ENCODE results near the gene GALNTL6.

The GALNTL6 gene

DNA sequence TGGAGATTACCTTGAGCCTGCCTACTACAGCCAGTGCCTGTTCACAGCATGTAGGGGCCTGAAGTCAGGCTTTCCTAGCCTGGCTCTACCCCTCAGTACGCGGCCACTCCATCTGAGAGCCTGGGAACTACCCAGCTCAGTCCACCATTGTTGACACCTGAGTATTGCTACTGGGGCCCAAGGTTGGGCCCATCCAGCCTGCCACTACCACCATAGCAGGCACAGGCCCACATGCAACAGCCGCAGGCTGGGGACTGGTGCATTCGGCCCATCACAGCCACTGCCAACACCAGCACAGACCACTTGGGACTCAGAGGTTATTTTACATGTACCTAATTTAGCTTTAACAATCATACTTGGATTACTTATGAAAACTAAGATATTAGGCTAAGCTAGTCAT, 314.0 kb downstream of the GALNTL6 start:
- no peak for DNase-seq

DNA sequence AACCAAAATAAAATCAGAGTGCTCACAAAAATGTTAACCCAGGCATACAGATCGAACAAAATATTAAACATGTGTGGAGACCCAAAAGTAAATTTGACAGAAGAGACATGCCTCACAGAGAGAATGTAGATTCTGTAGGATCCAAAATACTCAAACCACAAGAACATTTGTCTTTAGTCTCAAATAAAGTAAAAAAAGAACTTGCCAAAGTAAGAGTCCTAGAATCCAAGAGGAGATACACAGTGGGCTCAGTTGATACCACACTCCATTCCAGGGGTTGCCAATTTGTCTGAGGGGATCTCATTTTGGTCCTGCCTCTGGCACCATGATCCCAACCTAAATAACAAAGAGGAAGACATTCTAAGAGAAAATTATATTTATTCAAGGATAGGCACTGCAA, 316.4 kb downstream of the GALNTL6 start:
- no peak for DNase-seq

DNA sequence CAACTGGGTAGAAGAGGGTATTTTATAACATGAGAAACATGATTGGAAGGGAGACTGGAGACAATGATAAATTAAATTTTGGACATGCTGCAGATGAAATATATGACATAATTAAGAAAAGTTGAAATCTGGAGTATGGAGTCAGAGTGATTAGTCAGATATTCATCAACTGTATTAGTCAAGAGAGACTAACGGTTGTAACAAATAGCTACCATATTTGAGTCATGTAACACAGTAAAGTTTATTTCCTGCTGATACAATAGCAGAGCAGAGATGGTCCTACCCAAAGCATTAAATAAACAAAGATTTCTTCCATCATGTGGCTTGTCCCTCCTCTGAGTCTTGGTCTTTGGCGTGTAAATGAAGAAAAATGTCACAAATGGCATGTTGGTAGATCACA, 321.3 kb downstream of the GALNTL6 start:
- no peak for DNase-seq

DNA sequence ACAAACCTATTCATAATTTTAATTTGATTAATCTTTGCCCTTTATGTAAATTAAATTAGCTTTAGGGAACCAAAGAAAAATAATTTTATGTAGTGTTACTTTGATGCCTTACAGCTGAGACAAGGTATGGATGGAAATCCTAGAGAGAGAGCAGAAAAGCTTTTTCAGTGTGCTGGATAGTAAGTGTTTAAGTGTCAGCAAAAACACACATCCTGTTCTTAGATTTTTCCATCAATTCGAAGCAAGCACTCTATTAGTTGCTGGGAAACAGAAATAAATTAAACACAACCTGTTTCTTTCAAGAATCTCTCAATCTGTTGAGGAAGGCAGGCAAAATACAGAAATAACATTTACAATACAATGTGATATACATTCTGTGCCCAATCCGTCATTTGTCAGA, 327.8 kb downstream of the GALNTL6 start:
- DNase-seq = no peak

DNA sequence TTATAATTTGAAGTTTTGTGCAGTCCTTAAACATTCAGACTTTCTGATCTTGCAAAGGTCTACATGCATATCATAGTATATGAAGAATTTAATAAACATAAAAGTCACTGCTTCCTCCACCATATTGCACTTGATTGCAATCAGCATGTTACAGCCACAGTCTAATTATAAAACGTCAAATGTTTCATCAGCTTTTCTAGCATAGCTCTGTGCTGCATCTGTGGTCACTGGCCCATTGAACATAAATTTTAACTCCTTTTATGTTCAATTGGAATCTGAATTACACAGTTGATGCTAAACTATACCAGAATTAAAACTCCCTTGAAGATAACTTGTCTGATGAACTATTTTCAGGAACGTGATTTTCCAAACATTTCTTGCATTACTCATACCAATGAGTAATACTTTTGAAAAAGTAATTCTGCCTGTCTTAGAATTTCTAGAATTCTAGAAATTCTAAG, 329.1 kb downstream of the GALNTL6 start:
- DNase-seq = no peak

DNA sequence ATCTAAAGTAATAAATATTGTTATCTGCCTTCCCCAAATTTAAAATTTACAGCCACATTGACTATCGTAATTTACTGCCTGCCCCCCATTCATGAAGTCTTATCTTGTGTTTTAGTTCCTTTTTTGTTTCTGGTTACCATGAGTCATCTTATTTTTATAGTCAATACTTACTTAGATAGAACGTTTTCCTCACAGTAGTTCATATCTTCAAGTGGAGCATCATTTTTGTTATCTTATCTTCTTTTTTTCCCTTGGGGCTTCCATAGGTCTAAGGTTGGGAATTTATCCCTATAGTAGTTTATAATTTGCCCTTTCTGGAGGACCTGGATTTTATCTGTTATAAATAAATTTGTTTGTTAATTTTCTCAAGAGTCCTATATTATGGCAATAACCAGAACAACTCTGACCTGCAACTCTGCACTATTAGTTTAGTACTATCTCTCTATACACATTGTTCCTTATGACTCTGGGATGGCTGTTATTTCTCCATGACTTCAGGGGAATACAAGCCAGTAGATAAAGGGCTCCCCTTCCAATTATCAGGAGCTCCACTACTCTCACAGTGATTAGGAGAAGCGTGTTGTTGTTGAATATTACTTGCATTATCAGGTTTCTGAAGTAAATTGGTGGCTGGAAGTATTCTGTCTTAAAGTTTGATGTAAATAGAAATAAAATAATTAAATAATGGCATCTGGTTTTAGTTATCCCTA, 330.6 kb downstream of the GALNTL6 start:
- DNase-seq = no peak

DNA sequence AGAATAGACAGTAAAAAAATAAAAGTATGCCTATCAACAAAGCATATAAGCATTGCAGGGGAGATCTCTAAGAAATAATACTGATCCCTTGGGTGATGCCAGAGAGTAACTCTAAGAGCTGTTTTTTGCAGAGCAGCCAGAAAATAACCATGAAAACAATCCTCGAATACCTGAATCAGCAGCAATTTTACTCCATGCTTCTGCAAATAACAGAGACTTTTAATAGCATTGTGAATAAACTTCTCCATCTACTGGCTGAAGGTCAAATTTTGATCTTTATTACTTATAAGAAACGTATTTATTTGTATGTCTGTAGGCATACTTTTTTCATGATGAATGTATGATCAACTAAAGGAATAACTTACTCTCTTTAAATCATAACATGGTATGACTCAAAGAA, 334.5 kb downstream of the GALNTL6 start:
- no peak for DNase-seq

DNA sequence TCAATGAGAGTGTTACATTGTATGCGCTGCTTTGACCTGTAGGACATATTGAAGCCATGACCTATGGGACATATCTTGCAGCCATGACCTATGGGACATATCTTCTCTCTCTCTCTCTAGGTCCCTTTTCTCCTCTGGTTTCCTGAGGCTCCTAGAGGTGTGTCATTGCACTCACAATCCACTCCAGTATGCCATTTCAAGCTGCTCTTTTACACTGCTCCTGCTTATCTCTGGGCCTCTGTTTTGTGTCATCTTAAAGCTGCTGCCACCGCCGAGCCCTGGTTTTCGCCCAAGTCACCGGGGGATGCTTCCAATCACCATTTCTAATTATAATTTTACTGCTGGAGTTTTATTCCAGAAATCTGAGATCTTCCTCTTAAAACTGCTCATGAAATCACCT, 336.1 kb downstream of the GALNTL6 start:
- no peak for DNase-seq

DNA sequence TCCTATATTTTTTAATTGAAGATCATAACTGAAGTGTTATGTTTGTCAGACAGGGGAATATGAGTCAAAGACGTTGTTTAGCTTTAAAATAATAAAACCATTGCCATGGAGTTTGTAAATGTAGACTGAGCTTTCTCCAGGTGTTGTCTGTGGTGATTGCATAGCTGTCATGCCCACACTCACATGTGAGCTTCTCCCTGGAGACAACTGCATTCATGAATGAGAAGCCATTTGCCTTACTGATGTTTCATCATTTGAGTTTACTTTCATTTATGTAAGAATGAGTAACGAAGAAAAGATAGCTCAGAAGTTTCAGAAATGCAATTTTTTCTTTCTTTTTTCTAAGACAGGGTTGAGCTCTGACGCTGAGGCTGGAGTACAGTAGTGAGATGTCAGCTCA, 339.1 kb downstream of the GALNTL6 start:
- DNase-seq = no peak

DNA sequence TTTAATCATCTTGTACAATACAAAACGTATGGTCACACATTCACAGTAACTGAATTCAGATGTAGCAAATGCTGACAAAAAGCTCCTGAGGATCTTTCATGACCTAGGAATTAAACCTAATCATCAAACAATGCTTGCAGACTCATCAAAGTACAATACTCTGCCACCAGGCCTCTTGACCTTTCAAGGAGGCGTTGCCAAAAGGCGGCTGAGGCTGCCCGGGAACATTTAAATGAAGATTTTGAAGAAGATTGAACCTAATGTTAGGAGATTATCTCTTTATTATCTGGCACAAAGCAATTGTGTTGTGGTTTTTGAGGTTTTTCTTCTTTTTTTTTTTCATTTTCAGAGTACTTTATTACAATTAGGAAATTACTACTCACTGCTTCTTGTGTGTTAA, 340.5 kb downstream of the GALNTL6 start:
- no peak for DNase-seq

DNA sequence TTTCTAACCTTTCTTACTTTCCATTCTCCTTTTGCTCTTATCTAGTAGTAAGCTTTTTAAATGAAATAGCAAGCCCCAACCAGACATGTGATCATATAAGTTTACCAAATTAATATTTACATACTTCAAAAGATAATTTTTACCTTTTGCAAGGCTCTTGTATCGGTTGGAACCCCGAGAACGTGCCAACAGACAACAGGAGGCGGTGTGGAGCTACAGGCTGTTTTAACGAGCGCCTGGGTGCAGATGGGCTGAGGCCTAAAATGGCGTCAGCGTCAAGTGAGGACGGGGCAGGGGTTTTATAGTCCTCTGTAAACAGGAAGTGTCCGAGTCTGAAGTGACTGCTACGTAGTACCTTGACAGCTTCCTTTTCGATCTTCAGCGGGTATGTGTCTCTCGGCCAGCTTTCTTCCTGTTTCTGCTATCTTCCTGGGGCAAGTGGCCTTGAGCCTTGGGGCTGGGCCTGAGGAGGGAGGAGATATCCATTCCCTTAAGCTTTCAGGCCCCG, 342.7 kb downstream of the GALNTL6 start:
- no peak for DNase-seq

DNA sequence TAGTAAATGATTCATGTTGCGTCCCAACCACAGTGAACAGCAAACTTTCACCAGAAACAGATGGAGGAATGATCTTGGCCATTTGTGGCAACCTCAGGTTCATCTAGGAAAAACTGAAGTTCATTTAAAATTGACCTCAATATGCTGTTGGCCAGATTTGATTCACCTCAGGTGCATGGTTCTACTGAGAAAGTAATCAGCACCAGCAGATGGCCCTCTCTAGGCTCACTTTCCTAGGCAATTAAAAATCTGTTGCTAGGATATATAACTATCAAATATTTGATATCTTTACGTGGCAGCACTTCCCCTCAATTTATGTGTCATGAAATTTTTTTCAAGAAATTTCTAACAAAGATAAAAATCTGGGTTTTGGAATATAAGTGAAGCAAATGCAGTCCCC, 344.7 kb downstream of the GALNTL6 start:
- DNase-seq = no peak

DNA sequence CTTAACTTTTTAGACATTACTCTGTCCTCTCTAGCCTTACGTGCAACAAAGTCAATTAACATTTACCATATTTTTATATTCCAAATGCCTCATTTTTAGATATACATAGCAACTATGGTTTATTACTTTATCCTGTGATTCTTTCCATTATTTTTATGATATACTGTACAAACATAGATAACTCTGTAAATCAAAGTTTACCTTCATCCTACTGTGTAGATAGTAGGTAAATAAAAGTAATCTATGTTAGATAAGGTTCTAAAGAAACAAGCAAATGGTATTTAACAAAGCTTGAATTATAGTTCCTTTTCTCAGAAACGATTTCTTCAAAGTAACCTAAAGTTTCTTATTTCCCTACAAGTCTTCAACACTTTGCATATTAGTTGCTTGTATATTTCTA, 350.0 kb downstream of the GALNTL6 start:
- DNase-seq = no peak

DNA sequence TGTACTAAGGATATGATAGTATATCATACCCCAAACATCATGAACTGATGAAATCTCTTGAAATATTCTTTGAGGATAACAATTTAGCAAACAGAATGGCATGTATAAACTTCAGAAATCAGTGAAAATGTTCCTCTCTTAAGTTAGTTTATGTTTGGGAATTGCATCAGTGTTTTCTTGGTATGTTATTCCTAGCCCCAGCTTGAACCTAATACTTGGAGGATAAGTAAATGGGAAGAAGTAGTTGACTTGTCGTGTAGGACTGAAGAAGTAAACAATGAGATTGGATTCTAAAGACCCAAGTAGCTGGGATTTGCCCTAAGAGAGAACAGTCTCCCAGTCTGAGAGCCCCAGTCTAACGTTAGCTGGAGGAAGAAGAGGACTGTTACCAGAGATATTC, 355.7 kb downstream of the GALNTL6 start:
- no peak for DNase-seq

DNA sequence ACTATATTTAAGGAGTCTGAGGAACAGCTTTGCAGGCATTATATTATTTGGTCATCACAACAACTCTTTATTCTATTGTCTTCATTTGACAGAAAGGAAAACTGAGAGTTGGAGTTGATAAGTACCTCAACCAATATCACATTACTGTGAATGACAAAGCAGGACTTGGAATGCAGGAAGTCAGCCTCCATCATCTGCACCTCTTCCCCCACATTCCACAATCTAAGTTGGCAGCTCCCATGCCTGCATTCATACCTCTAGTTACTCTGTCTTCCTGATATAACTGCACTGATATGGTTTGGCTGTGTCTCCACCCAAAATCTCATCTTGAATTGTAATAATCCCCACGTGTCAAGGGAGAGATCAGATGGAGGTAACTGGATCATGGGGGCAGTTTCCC, 356.7 kb downstream of the GALNTL6 start:
- DNase-seq = no peak

DNA sequence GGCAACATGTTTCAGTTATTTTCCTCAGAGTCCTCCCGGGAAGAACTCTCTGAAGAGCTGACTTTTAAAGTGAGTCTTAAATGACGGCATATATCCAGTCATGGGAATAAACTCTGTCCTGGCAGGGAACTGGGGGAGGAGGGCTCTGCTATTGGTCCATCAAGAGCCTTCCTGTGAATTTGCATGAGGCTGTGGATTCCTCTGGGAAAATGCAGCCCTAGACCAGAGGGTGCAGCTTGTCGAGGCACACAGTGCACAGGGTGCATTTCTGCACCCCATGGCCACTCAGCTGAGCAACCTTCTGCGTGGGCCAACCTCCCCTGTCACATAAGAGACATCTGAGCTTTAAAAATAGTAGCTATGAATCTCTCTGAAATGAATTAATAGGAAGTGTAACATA, 360.0 kb downstream of the GALNTL6 start:
- no peak for DNase-seq

DNA sequence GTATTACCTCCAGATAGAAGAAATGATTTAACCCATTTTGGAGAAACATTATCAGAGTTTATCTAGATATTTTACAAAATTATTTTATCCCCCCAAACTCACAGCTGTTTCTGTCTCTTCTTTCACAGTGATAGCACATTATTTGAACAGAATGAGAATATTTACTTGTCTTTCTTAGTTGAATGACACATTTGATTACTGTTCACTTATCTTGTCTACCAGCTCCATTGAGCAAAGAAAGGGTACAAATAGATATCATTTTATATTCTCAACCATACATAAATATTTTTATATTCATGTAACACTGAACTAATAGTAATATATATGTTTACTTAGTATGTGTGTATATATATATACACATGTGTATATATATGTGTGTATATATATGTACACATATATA, 364.2 kb downstream of the GALNTL6 start:
- no peak for DNase-seq

DNA sequence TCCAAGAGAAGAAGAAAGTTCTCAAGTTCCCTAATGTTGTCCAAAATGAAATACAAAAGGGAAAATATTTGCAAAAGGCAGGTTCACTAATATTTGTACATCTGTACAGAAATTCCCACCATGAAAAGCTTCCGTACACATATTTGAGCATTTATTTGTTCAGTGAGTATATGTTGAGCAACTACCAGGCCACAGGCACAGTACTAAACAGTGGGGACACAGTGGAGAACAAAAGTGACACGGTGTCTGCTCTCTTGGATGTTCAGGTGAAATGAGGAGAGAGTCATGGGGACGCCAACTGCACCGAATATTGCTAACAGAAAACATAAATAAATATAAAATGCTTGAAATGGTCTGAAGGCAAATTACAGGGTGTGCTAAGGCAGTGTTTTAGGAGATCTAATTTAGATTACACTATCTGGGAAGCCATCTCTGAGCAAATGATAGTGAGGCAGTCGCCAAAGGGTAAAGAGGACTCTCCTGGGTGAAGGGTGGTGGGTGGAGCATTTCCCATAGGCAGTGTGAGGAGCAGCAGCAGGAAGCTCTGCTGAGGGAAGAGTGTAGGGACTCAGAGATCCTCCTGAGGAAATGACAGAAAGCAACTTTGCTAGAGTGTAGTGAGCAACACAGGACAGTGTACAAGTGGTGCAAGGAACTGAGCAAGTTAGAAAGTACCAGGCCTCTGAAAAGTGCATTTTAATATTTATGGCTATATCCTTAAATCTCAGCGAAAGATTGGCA, 375.2 kb downstream of the GALNTL6 start:
- DNase-seq = no peak

DNA sequence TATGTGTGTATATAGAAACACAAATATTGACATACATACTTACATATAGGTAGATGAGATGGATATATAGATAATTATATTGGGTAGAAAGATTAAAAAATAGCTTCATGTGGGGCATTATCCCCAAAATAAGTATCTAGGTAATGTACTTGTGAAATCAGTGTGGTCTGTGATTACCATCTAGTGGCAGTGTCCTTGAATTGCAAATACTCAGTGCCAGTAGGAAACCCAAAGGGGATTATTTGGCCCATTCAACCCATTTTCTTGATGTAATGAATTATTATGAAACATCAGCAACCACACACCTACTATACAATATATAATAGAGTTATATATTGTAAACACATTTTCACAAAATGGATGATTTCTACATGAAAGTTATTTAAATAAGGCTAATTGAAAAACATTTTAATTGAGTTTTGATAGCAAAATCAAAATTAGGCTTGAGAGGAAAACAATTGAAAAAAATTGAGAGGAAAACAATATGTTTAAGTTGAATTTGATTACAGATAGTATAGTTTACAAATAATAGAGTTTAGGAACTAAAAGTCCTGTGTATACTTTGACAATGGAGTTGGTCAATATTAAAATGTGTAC, 389.4 kb downstream of the GALNTL6 start:
- DNase-seq = peak; percentile 30

DNA sequence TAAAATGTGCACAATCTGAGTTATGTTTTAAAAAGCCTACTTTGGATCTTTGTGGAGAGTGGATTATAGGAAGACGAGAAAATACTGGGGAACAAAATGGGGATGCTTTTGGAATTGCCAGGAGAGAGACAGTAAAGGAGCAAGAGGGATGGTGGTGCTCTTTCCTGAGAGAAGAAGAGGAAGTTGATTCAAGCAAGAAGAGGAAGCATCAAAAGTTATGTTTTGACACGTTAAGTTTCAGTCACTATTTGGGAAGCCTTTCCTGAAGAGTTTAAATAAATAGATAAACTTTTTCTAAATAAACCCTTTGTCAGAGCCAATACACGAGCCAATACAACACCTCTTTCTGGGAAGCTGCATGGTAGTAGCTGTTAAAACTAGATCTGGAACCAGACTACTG, 394.1 kb downstream of the GALNTL6 start:
- no peak for DNase-seq

DNA sequence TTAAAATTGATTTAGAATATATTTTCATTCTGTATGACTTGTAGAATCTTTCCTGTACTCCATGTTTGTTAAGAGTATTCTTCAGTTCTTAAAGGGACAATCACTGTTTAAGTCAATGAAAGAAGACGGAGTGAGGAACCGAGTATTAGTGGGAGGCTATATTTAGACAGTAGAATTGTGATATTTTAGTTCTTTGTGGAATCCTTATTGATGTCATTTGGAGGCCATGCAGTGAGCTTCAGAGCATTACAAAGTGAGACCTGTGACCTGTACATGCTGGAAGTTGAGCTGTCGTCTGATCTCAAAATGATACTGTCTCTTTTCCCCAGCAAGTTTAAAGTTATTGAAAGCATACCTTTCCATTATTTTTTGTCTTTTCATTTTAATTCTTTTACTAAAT, 394.7 kb downstream of the GALNTL6 start:
- no peak for DNase-seq

DNA sequence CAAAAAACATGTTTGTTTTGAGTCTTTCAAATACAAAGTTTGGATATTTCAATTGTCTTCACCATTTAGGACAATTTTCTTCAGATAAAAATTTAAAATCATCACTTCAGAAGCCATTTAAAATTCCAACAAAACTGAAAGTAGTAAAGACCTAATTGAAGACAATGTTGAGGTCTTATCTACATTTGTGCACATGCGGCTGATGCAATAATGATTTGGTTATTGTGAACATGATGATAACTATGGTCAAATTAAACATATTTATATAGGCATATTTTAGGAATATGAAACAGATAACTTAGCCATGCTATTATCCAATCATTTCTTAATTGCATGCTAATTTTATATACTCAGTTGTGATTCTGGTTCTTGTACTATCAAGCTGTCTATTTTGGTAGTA, 407.5 kb downstream of the GALNTL6 start:
- no peak for DNase-seq

DNA sequence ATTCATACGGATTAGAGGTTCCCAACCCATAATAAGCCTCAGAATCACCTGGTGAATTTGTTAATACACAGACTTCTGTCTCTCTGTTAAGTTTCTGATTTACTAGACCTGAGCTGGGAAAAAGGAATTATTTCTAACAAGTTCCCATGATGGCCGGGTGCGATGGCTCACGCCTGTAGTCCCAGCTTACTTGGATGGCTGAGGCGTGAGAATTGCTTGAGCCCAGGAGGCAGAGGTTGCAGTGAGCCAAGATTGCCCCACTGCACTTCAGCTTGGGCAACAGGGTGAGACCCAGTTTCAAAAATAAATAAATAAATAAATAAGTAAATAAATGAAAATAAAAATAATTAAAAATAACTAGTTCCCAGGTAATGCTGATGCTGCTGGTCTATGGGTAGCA, 412.3 kb downstream of the GALNTL6 start:
- no peak for DNase-seq

DNA sequence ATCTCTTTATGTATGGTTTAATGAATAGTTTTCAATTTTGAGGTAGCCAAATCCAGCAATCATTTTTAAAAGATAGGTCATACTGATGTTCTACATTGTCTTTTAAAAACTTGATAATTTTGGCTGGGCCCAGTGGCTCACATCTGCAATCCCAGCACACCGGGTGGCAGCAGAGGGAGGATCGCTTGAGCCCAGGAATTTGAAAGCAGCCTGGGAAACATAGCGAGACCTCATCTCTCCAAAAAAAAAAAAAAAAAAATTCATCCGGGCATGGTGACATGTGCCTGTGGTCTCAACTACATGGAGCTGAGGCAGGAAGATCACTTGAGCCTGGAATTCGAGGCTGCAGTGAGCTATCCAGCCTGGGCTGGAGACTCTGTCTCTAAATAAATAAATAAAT, 419.8 kb downstream of the GALNTL6 start:
- DNase-seq = no peak
